HG03280 (cell line): ENCODE data around the gene KIRREL3.

Source experiments
- ATAC-seq: cut with Tn5 transposase; IDR thresholded peaks from one replicate; pipeline ENCODE4 v1.9.1; 2021; ENCODE audit warnings: mild to moderate bottlenecking, moderate library complexity; ENCODE audit not compliant: unreplicated experiment

Gene KIRREL3

GRCh38 chr11:126589492-126589803 is 411.1 kb downstream of the KIRREL3 start:
- ATAC-seq = no peak

DNA sequence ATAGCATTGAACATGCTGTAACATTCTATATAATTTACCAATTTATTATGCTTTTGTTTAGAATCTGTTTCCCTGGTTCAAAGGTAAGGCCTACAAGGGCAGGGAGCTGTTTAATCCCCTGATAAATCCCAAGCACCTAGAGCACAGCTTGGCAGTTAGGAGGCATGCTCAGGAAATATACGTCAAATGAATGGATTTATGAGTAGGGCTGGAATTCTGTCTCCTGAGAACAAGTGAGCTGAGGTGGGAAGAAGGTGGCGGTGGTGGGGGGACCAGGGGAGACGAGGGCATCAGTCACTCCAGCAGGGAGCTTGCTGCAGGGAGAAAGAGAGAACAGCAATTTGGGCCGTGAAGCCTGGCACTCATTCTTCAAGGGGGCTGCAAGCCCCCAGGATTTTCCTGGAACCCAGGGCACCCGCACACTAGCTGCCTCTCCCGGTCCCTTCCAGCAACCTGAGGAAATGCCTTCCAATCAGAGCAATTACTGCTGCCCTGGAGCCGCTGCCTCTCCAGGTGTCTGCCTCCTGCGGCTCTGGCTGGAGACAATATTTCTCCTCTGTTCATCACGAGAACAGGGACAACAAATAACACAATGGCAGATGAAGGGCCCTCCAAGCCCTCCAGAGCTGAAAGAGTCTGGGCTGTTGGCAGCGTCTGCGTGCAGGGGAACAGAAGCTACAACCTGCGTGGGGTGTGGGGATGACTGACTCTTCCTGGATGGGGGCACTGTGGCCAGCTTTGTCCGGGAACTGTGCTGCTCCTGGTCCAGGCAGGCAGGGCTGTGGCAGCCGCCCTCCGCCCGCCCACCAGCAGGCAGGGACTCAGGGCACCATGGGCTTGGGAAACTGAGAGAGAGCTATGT is 411.7 kb downstream of the KIRREL3 start:
- ATAC-seq = no peak

GRCh38 chr11:126587541-126587940 is 413.0 kb downstream of the KIRREL3 start:
- ATAC-seq = no peak

DNA sequence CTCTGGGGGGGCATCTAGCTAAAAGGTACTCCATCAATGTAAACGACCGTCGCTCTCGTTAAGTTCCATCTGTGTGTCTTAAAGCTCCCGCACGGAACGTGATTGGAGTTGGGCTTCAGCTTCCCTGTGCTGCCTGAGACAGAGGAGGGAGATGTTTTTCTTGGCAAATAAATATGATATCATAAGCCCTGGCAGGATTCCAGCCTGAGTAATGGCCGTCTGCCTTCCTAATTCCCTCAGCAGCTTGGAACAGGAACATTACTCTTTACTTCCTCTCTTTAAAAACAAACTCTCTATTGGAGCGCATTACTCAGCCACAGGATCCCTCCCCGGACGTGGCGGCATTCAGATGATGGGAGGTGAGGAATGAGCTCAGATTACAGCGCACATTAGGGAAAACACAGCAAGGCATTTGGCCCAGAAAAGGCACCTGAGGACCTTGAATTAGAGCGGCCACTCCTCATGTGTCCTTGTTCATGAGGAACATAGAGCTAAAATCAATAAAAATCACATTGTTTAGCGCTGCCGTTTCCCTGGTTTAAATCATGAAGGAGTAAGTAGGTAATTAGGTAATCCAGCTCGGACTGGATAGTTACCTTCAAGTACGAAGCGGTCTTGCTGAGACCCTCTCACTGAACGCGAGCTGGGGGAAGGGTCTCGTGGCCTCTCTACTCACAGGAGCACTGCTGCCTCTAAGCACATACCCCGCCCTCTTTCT is 414.6 kb downstream of the KIRREL3 start:
- no peak for ATAC-seq

- no peak for ATAC-seq
Observed at GRCh38 chr11:126585388-126585773, 415.2 kb downstream of the KIRREL3 start.

DNA sequence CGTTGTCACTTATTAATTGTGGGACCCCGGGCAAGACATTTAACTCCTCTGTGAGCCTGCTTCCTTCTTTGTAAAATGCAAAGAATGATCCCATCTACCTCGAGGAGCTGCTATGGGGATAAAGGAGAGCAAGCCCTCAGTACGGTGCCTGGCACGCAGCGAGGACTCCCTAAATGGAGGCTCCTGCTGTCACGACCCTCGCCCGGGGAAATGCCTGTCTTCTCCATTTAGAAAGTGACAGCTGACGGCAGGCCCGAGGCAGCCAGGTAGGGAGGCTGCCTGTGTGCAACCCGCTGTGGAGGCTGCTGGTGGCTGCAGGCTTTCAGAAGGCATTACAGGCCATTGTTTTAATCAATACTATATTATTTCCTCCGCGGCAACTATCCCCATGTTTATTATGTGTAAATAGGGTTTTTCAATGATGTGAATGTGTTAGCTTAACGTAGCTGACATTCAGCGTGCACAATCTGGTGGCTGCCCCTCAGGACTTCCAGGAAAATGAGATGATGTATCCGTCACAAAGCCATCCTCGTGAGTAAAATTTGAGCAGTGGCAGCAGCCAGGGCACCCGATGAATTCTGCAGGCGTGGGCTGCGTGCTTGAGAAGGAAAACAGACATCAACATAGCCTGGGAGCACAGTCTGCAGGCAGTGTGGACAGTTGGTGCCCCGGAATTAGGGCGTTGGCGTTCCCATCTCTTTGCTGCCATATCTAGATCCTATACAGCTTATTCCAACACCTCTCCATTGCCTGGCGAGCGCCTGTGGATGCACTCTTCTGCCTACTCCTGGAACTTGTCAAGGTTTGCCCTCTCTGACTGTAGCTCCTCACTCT is 416.8 kb downstream of the KIRREL3 start:
- ATAC-seq = no peak

- no peak for ATAC-seq
Observed at GRCh38 chr11:126583101-126583500, 417.5 kb downstream of the KIRREL3 start.

DNA sequence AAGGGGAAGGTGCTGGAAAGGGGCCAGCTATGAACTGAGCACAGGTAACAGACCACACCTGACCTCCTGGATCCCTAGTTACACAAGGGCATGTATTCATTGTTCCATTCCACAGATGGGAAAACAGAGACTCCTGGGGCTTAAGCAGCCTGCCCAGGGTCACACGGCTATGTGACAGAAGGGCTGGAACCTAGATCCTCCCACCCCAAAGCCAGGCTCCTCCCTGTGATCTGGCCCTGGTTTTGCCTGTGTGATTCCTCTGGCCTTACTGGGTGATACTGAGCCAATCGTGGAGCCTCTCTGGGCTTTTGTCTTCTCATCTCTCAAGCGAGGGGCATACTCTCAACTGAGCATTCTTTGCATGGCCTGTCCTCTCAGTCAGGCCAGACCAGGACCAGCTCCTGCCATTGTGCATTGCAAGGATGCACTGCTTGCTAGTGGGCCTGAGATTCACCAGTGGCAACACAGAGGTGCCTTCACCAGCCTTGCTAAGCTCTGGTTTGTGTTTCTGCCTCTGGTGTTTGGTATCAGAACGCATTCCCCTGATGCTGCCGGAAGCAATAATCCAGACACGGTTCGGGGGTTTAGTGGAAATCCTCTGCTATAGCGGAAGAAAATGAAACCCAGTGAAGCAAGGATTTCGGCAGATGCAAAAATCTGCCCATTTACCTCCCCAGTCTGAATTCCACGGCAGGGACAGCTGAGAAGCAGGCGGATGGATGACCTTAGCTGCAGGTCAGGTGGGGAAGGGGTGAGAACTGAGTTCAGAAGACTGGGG is 418.5 kb downstream of the KIRREL3 start:
- no peak for ATAC-seq

- no peak for ATAC-seq
Observed at GRCh38 chr11:126578426-126578825, 422.1 kb downstream of the KIRREL3 start.

- ATAC-seq = no peak
Observed at GRCh38 chr11:126578021-126578420, 422.5 kb downstream of the KIRREL3 start.

DNA sequence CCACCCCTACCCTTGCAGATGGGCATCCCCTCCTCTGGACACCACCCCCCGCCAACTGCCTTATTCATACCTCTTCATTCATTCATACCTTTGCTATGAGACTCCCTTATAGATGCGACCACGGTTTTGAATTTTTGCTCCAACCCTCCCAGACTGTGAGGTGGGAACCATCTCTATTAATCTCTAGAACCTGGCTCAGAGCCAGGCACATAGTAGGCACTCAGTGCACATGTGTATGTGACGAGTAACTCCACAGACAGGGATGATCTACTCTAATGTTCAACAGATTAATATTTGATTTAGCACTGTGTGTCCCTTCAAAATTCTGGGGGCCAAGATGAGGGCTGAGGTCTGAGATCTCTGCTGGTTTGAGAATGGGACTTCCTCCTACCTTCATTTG is 424.7 kb downstream of the KIRREL3 start:
- no peak for ATAC-seq

GRCh38 chr11:126573325-126573978 is 427.1 kb downstream of the KIRREL3 start:
- no peak for ATAC-seq

- ATAC-seq = no peak
Observed at GRCh38 chr11:126570489-126570888, 430.1 kb downstream of the KIRREL3 start.

DNA sequence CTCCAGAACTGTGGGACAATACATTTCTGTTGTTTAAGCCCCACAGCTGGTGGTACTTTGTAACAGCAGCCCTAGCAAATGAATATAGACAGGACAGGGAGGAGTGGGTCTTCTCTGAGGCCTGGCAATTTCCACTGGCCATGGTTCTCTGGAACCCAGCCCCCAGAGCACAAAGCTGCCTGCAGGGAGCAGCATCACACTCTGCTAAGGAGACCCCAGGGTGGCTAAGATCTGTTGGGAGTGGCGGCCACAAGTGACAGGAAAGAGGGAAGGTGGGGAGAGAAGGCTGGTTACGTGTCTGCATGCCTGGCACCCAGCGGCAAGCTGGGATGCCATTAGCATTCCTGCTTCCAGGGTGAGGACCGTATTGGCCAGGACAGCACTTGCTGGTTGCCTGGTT is 433.2 kb downstream of the KIRREL3 start:
- ATAC-seq = no peak

- no peak for ATAC-seq
Observed at GRCh38 chr11:126564566-126564965, 436.0 kb downstream of the KIRREL3 start.

- no peak for ATAC-seq
Observed at GRCh38 chr11:126561327-126561893, 439.2 kb downstream of the KIRREL3 start.

GRCh38 chr11:126560221-126560620 is 440.3 kb downstream of the KIRREL3 start:
- ATAC-seq = no peak

- ATAC-seq = no peak
Observed at GRCh38 chr11:126548581-126549550, 451.7 kb downstream of the KIRREL3 start.

DNA sequence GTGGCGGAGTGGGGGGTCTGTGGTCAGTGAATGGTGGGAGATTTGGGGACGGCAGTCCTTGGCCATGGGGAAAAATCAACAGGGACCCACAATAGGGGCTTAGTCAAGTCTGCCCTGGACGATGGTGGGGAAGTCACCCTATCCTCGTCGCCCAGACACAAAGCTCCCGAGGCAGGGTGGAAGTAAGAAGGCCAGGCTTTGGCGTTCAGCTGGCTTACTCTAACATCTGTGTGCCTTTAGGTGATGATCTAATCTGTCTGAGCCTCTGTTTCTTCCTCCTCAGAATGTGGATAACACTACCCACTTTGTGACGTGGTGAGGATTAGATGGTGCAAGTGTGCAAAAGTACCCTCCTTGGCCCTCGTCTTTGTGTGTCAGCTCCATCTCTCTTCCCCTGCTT is 452.9 kb downstream of the KIRREL3 start:
- ATAC-seq = no peak
